HPDE6-E6E7 (cell line): Measurements from ENCODE around the gene NENF.
"Not testable (repeated sequence)": the region's sequence is repeated elsewhere in the genome, so short reads cannot be mapped to it uniquely, and the experiment has no call there.

Experiments used
- DNase-seq: peaks from one replicate; pipeline ENCODE4 v3.0.0; 2011; ENCODE audit warnings: missing footprints; ENCODE audit errors: extremely low spot score

The NENF gene

DNA sequence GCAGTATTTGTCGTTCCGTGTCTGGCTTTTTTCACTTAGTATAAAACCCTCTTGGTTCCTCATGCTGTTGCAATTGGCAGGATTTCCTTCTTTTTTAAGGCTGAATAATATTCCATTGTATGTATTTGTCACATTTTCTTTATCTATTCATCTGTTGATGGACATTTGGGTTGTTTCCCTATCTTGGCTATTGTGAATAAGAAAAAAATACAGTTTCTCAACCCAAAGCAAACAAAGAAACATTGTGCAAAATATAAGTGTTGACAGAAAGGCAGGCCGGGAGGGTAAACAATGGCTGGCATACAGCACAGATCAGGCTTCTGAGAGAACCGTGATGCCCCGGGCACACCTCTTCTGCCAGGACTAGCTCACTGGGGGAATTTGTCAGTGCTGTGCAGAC lies 26.9 kb downstream of the NENF start:
- DNase-seq = no peak

GRCh38 chr1:212460376-212460775 lies 27.7 kb downstream of the NENF start:
- DNase-seq = no peak

GRCh38 chr1:212461916-212462660 lies 29.4 kb downstream of the NENF start:
- DNase-seq = no peak

DNA sequence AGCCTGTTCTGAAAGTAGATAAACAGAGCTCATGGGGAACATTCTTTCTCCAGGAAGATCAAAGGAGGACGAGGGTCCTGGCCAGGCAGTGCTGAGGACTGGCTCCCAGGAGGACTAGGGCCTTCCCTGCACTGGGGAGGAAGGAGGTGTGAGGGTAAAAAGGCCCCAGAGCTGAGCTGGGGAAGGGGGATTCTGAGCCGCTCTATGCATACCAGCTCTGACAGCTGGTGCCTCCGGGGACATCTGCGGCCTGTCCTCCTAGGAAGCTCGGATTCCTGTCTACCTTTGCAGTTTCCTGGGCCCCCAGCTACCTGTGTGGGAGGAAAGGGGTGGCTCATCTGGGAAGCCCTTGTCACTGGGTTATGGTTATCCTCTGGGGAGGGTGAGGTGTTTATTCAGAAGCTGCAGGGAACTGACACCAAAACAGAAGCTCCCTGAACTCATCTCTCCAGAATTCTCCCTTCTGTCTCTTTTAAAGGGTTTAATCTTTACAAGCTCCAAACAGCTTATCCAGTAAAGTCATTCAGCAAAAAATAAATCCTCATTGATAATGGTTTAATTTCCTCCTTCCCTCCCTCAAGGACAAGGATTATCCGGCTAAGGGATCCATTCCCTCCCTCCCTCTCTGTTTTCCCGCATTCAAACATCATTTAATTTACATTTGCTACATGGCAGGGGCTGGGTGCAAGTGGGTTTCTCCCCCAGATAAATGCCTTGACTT lies 31.0 kb downstream of the NENF start:
- no peak for DNase-seq

DNA sequence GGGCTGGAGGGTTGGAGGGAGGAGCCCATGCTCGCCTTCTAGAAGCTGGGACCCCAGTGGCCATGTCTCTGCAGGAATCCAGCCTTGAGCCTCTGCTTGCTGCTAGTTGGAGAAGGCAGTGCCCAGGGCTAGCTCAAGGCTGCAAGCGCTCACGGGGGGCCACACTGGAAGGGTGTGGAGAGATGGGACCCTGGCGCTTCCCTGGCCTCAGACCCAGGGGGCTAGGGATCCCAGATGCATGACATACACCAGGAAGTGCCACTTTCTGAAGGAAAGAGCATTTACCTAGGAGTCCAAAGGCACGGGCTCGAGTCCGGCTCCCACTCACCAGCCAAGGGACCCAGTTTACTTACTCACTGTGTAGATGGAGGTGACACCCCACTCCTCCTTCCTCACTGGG lies 32.6 kb downstream of the NENF start:
- DNase-seq = no peak

DNA sequence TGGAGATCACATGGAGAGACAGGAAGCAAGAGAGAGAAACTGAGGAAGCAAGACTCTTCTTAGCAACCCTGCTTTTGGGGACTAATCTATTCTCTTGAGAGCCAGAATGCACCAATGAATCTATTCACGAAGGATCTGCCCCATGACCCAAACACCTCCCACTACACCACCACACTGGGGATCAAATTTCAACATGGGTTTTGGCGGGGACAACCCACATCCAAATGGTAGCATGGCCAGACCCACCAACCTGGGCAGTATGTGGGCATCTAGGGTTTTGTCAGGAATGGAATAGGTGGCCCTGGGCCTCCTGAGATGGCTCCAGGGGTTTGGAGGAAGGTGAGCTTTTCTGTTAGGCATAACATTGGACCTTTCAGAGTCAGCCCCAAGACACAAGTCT lies 33.7 kb downstream of the NENF start:
- DNase-seq = no peak

DNA sequence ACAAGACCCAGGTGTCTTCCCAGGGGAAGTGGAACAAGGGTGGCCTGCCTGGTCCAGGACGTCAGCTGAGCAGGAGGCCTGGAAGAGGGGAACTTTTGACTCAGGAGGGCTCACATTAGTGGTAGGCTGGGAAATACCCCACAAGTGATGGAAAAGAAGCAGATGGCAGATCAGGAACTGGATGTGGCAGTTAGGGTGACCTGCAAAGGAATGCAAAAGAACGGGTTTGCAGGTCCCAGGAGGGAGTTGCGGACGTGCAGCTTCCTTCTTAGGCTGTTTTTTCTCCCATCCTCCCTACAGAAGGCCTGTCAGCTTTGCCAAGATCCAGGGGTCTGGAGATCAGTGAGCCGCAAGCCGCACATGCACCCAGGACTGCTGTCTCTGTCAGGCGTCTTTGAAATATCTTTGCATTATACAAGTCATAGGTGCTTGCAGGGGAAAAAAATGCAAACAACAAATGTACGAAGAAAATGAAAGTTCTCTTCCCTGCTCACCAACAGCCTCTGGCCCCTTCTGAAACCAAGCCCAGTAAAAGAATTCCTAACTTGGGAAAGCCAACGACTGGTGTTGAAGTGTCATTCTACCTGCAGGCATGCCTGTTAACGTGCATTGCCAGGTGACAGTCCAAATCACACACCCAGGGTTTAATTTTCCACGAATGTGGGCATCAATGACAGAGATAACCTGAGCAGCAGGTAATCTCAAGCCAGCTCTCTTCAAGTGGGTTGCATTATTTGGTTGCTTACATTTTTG lies 34.4 kb downstream of the NENF start:
- no peak for DNase-seq

DNA sequence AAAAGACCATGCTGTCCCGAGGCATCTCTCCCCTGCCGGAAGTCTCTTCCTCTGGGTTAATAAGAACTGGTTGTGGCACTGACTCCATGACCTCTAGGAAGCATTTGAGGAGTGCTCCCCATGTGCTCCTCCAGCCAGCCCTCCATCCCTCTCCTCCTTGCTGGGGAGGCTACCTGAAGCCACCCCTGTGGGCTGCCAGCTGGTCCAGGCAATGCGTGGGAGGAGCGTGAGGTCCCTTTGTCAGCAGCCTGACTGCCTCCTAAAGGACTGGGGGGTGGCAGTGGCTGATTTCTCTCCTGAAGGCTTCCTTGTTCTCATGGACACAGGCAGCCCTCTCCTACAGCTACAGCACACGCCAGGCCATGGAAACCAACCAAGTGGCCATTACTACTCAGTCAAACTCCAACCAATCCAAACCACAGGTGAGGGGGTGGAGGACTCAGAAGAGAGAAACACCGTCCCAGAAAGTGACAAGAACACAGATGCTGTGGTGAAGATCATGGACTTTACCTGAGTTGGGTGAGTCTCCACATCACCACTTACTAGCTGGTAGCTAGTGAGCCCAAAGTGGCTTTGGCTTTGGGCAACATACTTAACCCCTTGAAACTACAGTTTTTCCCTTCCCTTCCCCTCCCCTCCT lies 35.2 kb downstream of the NENF start:
- DNase-seq = no peak

DNA sequence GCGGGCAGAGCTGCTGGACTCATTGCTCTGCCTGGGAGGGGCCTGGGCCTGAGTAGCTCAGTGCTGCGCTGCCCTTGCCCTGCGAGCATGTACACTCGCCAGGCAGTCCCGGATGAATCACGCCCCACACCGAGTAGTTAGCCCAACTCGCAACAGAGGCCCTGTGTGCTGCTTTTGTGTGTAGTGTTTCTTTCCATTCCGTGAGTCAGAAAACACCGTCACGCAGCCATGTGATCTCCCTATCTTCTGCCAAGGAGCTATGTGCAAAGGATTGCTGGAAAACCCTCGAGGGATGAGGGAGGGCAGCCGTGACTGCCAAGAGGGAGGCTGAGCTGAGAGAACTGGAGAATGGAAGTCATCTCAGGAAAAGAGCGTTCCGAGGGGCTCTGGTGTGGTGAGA lies 37.3 kb downstream of the NENF start:
- DNase-seq = peak; percentile 81

GRCh38 chr1:212471286-212471685 lies 38.6 kb downstream of the NENF start:
- DNase-seq = no peak

GRCh38 chr1:212471891-212472675 lies 39.4 kb downstream of the NENF start:
- no peak for DNase-seq

- no peak for DNase-seq
Observed at GRCh38 chr1:212473729-212474128, 41.0 kb downstream of the NENF start.

DNA sequence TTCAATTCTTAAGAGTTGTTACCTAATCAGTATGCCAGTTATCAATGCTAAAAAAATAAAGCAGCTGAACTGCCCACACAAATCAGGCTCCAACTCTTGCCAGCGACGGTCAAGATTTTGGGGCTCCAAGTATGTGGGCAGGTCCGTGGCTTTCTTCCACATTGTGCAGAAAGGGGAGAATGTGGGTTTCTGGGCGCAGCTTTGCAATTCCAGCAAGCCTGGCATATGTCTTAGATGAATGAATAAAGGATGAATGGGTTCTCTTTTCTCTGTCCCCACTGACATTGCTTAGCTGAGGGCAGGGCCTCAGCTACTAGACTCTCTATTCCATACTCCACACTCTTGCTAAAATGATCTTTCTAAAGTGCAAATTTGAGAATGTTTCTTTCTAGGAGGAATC lies 42.4 kb downstream of the NENF start:
- DNase-seq = no peak

DNA sequence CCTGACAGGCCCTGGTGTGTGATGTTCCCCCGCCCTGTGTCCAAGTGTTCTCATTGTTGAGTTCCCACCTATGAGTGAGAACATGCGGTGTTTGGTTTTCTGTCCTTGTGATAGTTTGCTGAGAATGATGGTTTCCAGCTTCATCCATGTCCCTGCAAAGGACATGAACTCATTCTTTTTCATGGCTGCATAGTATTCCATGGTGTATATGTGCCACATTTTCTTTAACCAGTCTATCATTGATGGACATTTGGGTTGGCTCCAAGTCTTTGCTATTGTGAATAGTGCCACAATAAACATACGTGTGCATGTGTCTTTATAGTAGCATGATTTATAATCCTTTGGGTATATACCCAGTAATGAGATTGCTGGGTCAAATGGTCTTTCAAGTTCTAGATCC lies 43.1 kb downstream of the NENF start:
- not testable (repeated sequence) for DNase-seq

GRCh38 chr1:212477014-212477679 lies 44.4 kb downstream of the NENF start:
- DNase-seq = peak; percentile 77

DNA sequence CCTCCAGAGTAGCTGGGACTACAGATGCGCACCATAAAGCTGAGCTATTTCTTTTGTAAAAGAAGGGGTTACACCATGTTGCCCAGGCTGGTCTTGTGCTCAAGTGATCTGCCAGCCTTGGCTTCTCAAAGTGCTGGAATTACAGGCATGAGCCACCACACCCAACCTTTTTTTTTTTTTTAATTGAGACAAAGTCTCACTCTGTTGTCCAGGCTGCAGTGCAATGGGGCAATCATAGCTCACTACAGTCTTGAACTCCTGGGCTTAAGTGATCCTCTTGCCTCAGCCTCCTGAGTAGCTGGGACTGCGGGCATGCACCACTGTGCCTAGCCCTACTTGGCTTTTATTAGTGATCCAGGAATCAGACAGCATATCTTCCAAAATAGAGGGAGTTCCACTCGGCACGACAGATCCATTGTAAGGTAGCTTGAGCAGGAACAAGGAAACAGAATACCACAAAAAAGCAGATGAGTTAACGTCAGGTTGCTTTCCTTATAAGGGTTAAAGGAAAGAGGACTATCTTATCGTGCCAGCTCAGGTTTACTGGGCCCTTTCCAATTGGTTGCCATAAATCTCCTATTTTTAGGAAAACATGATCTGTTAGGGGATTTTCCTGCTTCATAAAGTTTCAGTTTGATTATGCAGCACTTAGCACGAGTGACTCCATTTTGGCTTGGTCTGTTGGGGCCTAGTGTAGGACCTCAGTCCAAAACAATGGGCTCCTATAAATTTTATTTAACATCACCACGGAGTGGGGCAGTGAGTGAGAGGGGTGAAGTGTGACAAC lies 45.2 kb downstream of the NENF start:
- no peak for DNase-seq

GRCh38 chr1:212478467-212479025 lies 45.8 kb downstream of the NENF start:
- no peak for DNase-seq

GRCh38 chr1:212479188-212479587 lies 46.5 kb downstream of the NENF start:
- no peak for DNase-seq

GRCh38 chr1:212480711-212481437 lies 48.2 kb downstream of the NENF start:
- not testable (repeated sequence) for DNase-seq
